HG02840 (cell line): ENCODE results near the gene NWD2.

Experiments
- ATAC-seq: cut with Tn5 transposase; IDR thresholded peaks from one replicate; pipeline ENCODE4 v1.9.1; 2021; ENCODE audit warnings: mild to moderate bottlenecking, moderate library complexity, moderate number of reproducible peaks; ENCODE audit not compliant: unreplicated experiment, low FRiP score

Gene NWD2

GRCh38 chr4:37438564-37439279 lies 194.2 kb downstream of the NWD2 start:
- no peak for ATAC-seq

DNA sequence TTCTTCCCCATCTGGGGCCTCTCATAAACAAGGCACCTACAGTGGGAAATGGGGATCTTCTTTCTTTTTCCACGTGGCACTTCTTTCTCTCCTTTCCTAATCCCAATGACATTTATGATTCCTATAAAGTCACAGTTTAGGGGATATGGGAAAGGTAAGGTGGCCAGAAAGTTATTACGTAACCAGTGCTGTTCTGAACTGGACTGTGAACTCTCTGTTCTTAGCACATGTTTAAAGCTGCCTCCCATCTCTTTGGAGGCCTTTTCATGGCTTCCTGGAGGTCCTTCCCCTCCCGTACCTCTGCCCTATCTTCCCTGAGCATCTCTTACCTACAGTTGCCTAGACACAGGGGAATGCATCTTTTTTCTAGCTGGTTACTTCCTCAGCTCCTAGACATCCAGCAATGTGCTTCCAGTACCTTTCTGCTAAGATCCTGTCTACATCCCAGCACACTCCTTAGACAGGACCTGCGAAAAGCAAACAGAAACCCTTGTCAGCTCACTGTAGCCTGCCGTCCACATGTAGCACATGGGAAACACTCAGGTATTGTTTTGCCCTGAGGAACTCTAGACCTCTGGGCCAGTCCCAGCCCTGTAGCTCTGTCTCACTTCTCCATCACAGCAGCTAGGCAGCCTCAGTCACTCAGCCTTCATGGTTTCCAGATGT lies 195.4 kb downstream of the NWD2 start:
- no peak for ATAC-seq

- no peak for ATAC-seq
These were observed 196.0 kb downstream of the NWD2 start for GRCh38 chr4:37440501-37440900.

- no peak for ATAC-seq
These were observed 196.9 kb downstream of the NWD2 start for GRCh38 chr4:37441231-37442061.

DNA sequence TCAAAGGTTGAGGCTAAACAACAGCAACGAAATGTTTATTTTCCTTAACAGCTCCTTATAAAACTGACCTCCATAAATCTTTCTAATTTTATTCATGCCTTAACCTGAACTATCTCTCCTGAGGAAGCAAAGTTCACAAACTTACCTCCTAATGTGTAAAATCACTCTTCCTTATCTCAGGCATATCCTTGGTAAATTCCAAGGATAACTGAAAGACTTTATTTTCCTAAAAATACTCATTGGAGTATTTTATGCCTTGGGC lies 197.4 kb downstream of the NWD2 start:
- ATAC-seq, result no peak

- no peak for ATAC-seq
These were observed 198.6 kb downstream of the NWD2 start for GRCh38 chr4:37443137-37443536.

DNA sequence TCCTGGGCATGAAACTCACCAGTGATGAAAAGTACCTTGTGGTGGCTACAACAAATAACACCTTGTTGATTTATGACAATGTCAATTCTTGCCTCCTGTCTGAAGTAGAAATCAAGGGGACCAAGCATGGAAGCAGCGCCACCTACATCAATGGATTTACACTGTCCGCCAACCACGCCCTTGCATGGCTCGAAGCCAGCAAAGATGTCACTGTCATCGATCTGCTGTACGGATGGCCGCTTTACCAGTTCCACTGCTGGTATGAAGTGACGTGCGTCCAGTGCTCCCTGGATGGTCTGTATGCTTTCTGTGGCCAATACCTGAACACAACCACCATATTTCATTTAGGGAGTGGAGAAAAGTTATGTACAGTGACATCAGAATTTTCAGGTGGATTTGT lies 200.5 kb downstream of the NWD2 start:
- no peak for ATAC-seq

DNA sequence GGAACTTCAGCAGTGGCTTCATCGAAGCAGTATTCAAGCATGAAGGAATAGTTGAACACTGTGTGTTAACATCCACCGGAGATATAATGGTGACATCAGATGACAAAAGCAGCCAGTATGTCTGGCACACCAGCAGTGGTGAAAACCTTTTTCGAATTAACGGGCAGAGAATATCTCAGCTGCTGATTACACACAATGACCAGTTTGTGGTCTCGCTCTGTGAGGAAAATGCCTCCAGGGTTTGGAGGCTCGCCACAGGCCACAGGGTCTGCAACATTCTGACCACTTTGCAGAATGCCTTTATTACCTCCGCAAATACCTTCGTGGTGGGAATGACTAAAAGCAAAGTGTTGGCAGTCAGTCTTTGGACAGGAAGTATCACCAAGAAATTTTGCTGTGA lies 201.5 kb downstream of the NWD2 start:
- no peak for ATAC-seq

DNA sequence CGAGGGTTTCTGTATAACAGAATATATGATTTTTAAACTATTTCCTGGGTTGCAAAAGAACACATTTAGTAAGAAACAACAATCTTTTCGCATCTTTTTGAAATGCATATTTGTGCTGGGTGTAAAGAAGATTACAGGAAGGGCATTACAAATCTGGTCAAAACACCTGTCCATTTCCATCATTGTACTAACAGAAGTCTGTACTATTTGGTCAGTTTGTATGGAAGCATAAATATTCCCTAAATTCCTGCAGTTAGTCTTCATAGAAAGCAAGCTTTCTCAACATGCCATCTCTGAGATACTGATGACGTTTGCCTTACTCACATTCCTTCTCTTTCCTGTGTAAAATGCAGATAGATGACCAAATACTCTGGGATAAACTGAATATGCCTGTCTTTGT lies 203.3 kb downstream of the NWD2 start:
- ATAC-seq, result no peak

- ATAC-seq, result no peak
These were observed 205.8 kb downstream of the NWD2 start for GRCh38 chr4:37450309-37450708.

GRCh38 chr4:37450911-37451310 lies 206.4 kb downstream of the NWD2 start:
- no peak for ATAC-seq

GRCh38 chr4:37451656-37452055 lies 207.1 kb downstream of the NWD2 start:
- no peak for ATAC-seq

DNA sequence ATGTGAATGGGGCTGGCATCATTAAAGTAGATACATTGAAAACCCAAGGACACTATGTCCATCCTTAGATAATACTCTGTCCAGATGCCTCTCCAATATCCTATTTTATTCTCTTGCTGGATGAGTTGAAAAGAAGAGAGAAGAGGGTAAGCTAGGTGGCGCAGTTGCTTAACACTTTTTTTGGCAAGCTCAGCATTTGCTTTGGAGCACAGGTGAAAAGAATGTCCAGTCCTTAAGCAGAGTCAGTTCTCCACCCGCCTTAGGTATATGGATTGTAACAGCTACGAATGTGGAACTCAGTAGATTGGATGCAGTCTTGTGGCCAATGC lies 208.4 kb downstream of the NWD2 start:
- ATAC-seq, result peak; percentile 52

GRCh38 chr4:37453281-37453998 lies 208.9 kb downstream of the NWD2 start:
- peak; percentile 75 for ATAC-seq

- ATAC-seq, result no peak
These were observed 209.7 kb downstream of the NWD2 start for GRCh38 chr4:37453999-37454800.

DNA sequence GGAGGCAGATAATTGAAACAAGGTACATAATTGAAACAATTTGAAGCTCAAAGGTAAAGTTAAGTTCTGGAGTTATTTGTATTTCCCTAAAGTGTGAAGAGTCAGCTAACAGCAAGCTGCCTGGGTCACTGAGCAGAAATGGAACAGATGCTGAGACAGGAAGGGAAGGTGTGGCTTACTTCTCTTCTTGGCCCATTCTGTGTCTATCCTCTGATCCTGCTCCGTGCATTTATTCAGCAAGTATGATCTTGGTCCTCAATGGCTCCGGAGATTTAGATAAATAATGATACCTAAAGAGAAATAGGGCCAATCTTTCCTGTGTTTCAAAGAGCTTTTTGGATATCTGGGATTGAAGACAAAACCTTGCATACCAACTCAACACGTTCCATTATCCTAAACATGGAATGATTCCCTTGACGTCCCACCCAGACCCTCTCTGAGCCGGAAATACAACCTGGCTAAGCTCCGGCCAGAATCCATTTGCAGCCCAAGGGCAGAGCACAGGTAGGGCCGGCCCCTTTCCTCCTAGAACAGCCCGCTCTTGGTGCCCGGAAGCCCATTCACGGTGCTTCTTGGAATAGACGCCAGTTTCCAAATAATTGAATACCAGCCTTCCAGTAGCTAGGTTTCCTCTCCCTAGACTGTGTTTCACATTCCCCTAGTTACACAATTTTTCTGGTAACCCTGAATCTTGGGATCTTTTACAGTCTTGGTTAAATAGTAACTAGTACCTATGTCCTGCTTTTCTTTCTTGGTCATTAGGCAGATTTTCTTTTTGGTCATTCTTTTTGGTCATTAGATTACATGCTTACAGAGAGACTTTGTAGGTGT lies 211.0 kb downstream of the NWD2 start:
- ATAC-seq, result no peak

DNA sequence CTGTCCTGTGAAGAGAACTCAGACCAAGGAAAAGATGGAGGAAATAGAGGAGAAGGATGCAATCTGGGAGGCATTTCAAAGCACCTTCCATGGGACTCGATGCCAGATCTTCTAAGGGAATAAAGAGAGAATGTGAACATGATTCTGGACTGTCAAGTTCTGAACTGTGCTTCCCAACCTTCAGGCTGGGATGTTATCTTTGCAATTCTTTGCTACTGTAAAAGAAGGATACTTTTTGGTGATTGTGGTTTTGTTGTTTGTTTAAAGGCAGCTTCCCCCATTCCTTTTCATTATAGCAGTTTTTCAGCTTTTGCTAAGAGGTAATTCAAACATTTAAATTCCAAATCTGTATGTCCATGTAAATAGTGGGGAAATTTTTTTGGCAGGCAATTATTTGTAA lies 217.3 kb downstream of the NWD2 start:
- ATAC-seq, result no peak

DNA sequence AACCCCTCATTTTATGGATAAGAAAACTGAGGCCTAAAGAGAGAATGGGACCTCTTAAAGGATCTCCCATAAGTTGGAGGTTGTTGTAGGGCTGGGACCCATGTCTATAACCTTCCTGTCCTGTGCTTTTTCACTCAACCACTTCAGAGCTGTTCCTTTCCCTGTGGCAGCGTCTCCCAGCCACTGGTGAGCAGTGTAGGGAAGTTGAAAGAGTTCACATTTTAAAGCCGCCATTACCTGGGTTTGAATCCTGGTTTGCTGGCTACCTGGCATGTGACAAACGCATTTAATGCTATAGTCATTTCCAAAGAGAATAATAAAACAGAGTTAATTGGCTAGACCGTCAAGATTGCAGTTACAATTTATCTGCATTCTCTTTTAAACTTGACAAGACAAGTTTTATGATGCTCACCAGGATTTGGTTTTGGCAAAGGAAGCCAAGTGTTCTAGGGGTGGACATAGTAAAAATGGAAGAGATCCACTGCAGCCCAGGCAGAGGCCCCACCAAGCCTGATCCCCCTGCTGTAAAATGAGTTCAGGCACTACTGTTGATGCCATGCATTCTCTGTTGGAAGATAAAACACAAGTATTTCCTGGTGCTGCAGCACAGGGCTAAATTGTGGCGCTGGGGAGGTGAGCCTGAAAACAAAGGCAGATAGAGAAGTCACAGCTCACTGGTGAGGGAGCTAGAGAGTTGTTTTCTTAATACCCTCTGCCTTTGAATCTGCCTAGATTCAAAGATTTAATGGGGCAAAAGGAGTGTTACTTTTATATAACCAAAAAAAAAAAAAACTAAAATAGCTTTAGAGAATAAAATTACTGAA lies 218.7 kb downstream of the NWD2 start:
- ATAC-seq, result no peak
